SU-DHL-6 (cell line): ENCODE results near the gene COBL.

ENCODE experiments used
- EZH2phosphoT487 ChIP-seq: fragments of 200-600 bp; sonication (generic), shearing (Covaris generic); conservative IDR thresholded peaks from 2 replicates; pipeline ENCODE4 v1.6.1; 2018; ENCODE audit warnings: mild to moderate bottlenecking, antibody characterized with exemption, low read length, moderate library complexity, mixed read lengths
- TF ChIP-seq, protein P1 (sequence below): fragments of 200-600 bp; sonication (generic); IDR thresholded peaks from one replicate; pipeline ENCODE4 v1.5.1; 2017; ENCODE audit warnings: antibody characterized with exemption, mild to moderate bottlenecking, low read length, moderate library complexity; ENCODE audit not compliant: insufficient read depth, poor library complexity, severe bottlenecking

DNA sequence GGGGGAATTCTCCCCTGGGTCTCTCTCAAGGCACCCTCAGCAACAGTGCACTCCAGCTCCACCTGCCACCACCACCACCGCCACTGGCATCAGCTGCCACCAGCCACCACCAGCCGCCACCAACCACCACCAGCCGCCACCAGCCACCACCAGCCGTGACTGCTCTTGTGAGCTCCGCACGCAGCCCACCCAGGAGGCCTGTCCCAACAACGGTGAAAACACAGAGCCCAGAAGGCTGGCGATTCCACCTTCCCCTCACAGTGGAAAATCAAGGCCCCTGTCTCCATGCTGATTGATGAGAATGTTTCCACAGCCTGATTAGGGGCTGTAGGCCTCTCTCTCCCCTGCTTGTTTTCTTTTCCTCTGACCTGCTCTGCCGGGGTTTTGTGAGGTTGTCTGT is 41.1 kb downstream of the COBL start:
- TF ChIP-seq, protein P1, sequence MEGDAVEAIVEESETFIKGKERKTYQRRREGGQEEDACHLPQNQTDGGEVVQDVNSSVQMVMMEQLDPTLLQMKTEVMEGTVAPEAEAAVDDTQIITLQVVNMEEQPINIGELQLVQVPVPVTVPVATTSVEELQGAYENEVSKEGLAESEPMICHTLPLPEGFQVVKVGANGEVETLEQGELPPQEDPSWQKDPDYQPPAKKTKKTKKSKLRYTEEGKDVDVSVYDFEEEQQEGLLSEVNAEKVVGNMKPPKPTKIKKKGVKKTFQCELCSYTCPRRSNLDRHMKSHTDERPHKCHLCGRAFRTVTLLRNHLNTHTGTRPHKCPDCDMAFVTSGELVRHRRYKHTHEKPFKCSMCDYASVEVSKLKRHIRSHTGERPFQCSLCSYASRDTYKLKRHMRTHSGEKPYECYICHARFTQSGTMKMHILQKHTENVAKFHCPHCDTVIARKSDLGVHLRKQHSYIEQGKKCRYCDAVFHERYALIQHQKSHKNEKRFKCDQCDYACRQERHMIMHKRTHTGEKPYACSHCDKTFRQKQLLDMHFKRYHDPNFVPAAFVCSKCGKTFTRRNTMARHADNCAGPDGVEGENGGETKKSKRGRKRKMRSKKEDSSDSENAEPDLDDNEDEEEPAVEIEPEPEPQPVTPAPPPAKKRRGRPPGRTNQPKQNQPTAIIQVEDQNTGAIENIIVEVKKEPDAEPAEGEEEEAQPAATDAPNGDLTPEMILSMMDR = no peak
- no peak for TF ChIP-seq EZH2phosphoT487
